ENCODE results near the gene FAM83F.

FAM83F gene

DNA sequence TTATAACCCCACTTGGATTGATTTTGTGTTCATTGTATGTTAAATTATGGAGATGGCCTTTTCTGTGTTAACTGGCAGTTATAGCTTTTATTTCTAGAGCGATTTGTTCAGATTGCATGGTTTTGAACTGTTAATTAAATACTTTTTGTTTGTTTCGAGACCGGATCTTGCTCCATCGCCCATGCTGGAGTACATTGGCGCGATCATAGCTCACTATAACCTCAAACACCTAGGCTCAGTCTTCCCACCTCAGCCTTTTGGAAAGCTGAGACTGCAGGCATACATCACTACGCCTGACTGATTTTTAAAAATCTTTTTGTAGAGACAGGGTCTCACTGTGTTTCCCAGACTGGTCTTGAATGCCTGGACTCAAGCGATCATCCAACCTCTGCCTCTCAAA, 77.0 kb downstream of the FAM83F start:
- DNase-seq, result no peak

DNA sequence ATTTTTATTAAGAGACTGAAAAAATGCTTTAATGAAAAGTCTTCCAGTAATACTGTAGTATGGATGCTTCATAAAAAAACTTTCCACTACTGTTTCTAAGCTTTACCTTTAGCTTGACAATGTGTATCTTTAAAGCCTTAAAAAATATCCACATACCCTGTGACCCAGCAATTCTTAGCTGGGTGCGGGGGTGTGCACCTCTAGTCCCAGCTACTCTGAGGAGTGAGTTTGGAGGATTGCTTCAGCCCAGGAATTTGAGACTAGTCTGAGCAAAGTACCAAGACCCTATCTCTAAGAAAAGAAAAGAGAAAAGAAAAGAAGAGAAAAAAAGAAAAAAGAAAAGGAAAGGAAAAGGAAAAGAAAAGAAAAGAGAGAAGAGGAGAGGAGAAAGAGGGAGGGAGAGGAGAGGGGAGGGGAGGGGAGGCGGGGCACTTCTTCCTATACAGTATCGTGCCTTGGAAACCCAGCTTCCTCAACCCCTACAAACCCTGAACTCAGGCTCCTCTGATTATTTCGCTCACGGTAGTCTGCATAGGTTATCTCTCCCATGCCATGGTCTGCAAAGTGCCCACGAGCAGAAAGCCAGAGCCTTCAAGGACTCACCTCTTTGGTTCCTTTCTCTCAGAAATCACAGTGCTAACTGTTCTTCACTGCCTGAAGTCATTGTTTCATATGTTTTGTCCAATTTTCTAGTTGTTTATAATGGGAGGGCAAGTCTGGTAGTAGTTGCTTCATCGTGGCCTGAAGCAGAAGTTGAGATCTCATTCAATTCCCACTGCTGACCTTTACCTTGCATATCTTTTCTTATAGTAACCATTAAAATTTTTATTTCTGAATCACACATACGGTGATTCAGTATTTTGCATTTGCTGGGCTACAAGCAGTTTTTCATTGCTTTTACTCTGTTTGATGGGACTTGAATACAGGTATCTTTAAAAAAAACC, 82.2 kb downstream of the FAM83F start:
- no peak for DNase-seq

DNA sequence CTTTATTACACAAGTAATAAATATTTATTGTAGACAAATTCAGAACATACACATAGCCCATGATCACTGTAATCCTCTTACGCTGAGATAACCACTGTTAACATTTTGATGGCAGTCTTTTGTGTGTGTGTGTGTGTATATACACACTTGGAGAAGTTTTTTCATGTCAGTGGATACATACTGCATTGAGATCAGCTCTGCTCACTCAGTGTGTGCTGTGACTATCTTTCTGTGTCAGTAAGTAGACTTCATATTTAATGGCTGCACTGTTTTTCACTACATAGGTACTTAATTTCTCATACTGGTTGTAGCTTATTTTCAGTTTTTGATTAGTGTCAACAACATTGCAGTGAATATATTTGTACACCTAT, 82.9 kb downstream of the FAM83F start:
- no peak for DNase-seq

DNA sequence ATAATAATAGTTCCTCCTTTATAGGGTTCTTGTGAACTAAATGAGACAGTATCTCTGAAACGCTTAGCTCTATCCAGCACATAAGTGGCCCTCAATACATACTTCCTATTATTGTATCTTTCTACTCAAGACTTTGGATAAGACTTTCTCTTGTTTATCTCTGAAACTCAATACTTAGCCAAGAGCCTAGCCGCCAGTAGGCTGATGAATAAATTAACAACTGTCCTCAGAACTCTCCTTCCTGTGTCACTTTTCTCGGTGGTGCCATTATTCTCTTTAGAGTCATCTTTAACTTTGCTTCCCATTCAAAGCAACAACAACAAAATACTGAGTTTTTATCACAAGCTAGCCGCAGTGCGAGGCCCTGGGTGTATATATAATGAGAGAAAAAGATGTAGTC, 86.9 kb downstream of the FAM83F start:
- no peak for DNase-seq

DNA sequence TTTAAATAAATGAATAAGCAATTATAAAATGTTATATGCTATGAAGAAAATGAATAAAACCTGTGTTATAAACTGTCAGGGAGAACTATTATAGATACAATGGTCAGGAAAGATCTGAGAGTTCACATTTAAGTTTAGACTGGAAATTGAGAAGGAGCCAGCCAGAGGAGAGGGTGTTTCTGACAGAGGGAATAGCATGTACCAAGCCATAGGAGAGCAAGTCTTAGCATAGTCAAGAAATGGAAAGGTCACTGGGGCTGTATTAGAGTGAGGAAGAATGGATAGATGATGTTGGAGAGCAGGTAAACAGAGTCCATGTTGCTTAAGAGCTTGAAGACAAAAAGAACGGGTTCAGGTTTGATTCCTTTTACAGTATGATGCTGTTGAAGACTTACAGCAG, 87.4 kb downstream of the FAM83F start:
- DNase-seq, result no peak

DNA sequence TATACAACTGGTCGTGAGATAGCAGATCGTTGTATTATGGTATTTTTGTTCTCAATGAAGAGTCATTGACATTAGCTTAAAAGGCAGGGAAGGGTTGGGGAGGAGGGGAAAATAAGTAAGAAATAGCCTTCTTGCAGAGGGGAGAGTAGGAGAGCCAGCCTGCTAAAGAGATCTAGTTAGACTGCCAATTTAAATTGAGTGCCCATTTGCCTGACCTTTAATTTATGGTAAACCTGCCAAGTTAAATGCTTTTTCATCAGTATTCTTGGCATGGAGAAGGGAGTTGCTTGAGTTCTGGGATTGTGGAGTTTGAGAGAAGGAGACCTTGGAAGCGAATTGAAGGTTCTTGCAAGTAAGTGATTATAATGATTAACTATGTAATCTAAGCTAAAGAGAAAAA, 89.0 kb downstream of the FAM83F start:
- DNase-seq, result no peak

DNA sequence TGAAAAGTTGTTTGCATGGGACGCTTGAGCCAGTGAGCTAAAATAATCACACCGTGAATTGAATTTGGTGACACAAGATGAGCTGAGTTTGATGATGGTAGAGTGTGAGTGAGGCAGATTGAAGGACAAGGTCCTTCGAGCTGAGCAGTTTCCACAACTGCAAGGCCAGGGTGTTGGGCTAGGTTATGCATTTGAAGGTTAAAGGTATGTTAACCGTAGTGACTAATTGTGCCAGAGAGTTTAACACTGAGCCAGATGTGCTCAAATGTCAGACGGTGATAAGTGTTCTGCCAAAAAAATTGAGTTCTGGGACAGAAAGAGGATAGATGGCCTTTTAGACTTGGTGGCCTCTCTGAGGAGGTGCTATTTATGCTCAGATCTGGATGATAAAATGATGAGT, 89.5 kb downstream of the FAM83F start:
- DNase-seq, result no peak

DNA sequence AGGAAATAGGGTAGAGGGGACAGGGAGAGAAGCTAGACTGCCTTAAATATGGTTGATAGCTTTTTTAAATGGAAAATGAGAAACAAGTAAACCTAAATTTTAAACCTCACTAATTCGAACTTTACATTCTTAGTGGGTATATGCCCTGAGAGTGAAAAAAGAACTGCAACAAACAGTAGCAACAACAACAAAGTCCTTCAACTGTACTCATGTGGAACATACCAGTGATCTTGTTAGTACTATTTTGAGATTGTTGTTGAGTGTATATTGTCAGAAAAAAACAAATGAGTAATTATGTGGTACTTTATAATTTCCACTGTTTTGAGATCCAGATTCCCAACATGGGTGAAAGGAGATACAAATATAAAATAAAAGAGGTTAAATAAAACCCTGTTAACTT, 94.1 kb downstream of the FAM83F start:
- DNase-seq, result no peak
